Activated CD4-positive, CD25-positive, alpha-beta regulatory T cell treated with anti-CD3 and anti-CD28 coated beads, Interleukin-2, amount 50 U/mL, for 24 hours (primary cell): Measurements from ENCODE around the gene SLC25A10.
"Not testable (repeated sequence)": the region's sequence is repeated elsewhere in the genome, so short reads cannot be mapped to it uniquely, and the experiment has no call there.

Experiments used
- ATAC-seq, 2 donors: fragments of 150-1000 bp; cut with Tn5 transposase; one replicate each; pipeline ENCODE4 v1.10.0; 2021; ENCODE audit warnings: mild to moderate bottlenecking in 1 of 2, moderate library complexity in 1 of 2

The SLC25A10 gene

GRCh38 chr17:81711814-81712467 lies at the start of gene SLC25A10:
Gene SLC25A10, plus strand, starts transcription at chr17:81712284. Its CDS starts 143 bp downstream, at chr17:81712427.
- peak; percentile 88 to 89 for ATAC-seq

- no peak for ATAC-seq
Observed at GRCh38 chr17:81664051-81664470, 48.0 kb upstream of the SLC25A10 start.

GRCh38 chr17:81665205-81666091 lies 46.6 kb upstream of the SLC25A10 start:
- peak; percentile 44 to 51 for ATAC-seq

- peak in 1 of 2 donors; percentile 10 for ATAC-seq
Observed at GRCh38 chr17:81666092-81666341, 46.1 kb upstream of the SLC25A10 start.

GRCh38 chr17:81666342-81667191 lies 45.5 kb upstream of the SLC25A10 start, which contains the start of the genes CCDC137 and OXLD1:
Gene CCDC137, plus strand, starts transcription at chr17:81666737. Its CDS starts 30 bp downstream, at chr17:81666767.
Gene OXLD1, minus strand, starts transcription at chr17:81666605. Its CDS starts 28 bp downstream, at chr17:81666577.
- peak; percentile 97 to 98 for ATAC-seq

- no peak for ATAC-seq
Observed at GRCh38 chr17:81667754-81668153, 44.3 kb upstream of the SLC25A10 start.

GRCh38 chr17:81672504-81672903 lies 39.6 kb upstream of the SLC25A10 start:
- ATAC-seq, result no peak

- ATAC-seq, result no peak
Observed at GRCh38 chr17:81672954-81673353, 39.1 kb upstream of the SLC25A10 start.

- ATAC-seq, result no peak
Observed at GRCh38 chr17:81673561-81674258, 38.4 kb upstream of the SLC25A10 start.

- not testable (repeated sequence) for ATAC-seq
Observed at GRCh38 chr17:81675515-81676221, 36.4 kb upstream of the SLC25A10 start.

- ATAC-seq, result no peak
Observed at GRCh38 chr17:81676906-81677305, 35.2 kb upstream of the SLC25A10 start.

GRCh38 chr17:81680150-81680549 lies 31.9 kb upstream of the SLC25A10 start:
- ATAC-seq, result no peak

GRCh38 chr17:81681672-81682071 lies 30.4 kb upstream of the SLC25A10 start:
- ATAC-seq, result no peak

- no peak for ATAC-seq
Observed at GRCh38 chr17:81682565-81683207, 29.4 kb upstream of the SLC25A10 start.

- no peak for ATAC-seq
Observed at GRCh38 chr17:81683208-81683583, 28.9 kb upstream of the SLC25A10 start.

- ATAC-seq, result peak; percentile 95 to 96
Observed at GRCh38 chr17:81683584-81684441, 28.3 kb upstream of the SLC25A10 start, which contains the start of the genes ARL16 and HGS. Gene ARL16, minus strand, starts transcription at chr17:81683797. Its CDS starts 44 bp downstream, at chr17:81683753. Gene HGS, plus strand, starts transcription at chr17:81684011. Its CDS starts 56 bp downstream, at chr17:81684067.

GRCh38 chr17:81684442-81684911 lies 27.6 kb upstream of the SLC25A10 start:
- ATAC-seq, result peak in 1 of 2 donors; percentile 6

GRCh38 chr17:81685108-81685507 lies 27.0 kb upstream of the SLC25A10 start:
- peak; percentile 52 to 60 for ATAC-seq

GRCh38 chr17:81686614-81687013 lies 25.5 kb upstream of the SLC25A10 start:
- ATAC-seq, result no peak
